Middle frontal gyrus (tissue), 1 donor: ENCODE measurements around the gene CREB1.

ENCODE experiments used
- DNase-seq: peaks from one replicate; pipeline ENCODE4 v3.0.0-alpha.2; 2015; ENCODE audit warnings: low spot score; ENCODE audit errors: extremely low spot score

The CREB1 gene

GRCh38 chr2:207503234-207503633 lies 26.5 kb upstream of the CREB1 start:
- no peak for DNase-seq

GRCh38 chr2:207504513-207505170 lies 25.1 kb upstream of the CREB1 start:
- DNase-seq, result no peak

GRCh38 chr2:207505171-207505570 lies 24.6 kb upstream of the CREB1 start:
- DNase-seq, result no peak

- DNase-seq, result no peak
These were observed 24.0 kb upstream of the CREB1 start for GRCh38 chr2:207505728-207506127.

- DNase-seq, result no peak
These were observed 23.3 kb upstream of the CREB1 start for GRCh38 chr2:207506426-207506825.

GRCh38 chr2:207510148-207510547 lies 19.6 kb upstream of the CREB1 start:
- no peak for DNase-seq

- no peak for DNase-seq
These were observed 17.9 kb upstream of the CREB1 start for GRCh38 chr2:207511851-207512250.

GRCh38 chr2:207512356-207512755 lies 17.4 kb upstream of the CREB1 start:
- DNase-seq, result no peak

- DNase-seq, result no peak
These were observed 16.1 kb upstream of the CREB1 start for GRCh38 chr2:207513551-207514257.

GRCh38 chr2:207514451-207514850 lies 15.3 kb upstream of the CREB1 start:
- DNase-seq, result no peak

- DNase-seq, result no peak
These were observed 14.1 kb upstream of the CREB1 start for GRCh38 chr2:207515671-207516070.

GRCh38 chr2:207516206-207516605 lies 13.6 kb upstream of the CREB1 start:
- DNase-seq, result no peak

- no peak for DNase-seq
These were observed 6.8 kb upstream of the CREB1 start for GRCh38 chr2:207523005-207523404.

- no peak for DNase-seq
These were observed 4.5 kb upstream of the CREB1 start for GRCh38 chr2:207525296-207525695.

GRCh38 chr2:207528980-207529329 lies 807 bp upstream of the CREB1 start:
- DNase-seq, result no peak

GRCh38 chr2:207530160-207531031 lies 634 bp downstream of the CREB1 start:
- DNase-seq, result no peak

- no peak for DNase-seq
These were observed 1.5 kb downstream of the CREB1 start for GRCh38 chr2:207531032-207531952.

- no peak for DNase-seq
These were observed 2.9 kb downstream of the CREB1 start for GRCh38 chr2:207532676-207533075.

- DNase-seq, result no peak
These were observed 3.8 kb downstream of the CREB1 start for GRCh38 chr2:207533461-207534008.

GRCh38 chr2:207534417-207534816 lies 4.7 kb downstream of the CREB1 start:
- DNase-seq, result no peak

GRCh38 chr2:207539470-207539869 lies 9.7 kb downstream of the CREB1 start:
- no peak for DNase-seq
